LHCN-M2 (cell line): ENCODE data around the gene GDPD5. TPM values are rescaled to one million over a fixed set of nuclear protein-coding genes. Genes with fewer than 3 reads are reported as not detected.
A peak's percentile ranks its signal among the peaks of the same experiment; 100 is the strongest.

Experiments used
- DNase-seq: peaks from one replicate; pipeline ENCODE4 v3.0.0-alpha.2; 2012; ENCODE audit warnings: low read depth
- total RNA-seq: library from RNA; depleted of rRNA; stranded (reverse); fragments of >200 nt; gene quantifications from 2 replicates; pipeline ENCODE4 v1.2.3, GENCODE V29; 2014

The GDPD5 gene
- total RNA-seq, 1 experiment from 2014 or later: 1.6 TPM

GRCh38 chr11:75558939-75559843 is 33.5 kb upstream of the GDPD5 start:
- DNase-seq: peak; percentile 69

DNA sequence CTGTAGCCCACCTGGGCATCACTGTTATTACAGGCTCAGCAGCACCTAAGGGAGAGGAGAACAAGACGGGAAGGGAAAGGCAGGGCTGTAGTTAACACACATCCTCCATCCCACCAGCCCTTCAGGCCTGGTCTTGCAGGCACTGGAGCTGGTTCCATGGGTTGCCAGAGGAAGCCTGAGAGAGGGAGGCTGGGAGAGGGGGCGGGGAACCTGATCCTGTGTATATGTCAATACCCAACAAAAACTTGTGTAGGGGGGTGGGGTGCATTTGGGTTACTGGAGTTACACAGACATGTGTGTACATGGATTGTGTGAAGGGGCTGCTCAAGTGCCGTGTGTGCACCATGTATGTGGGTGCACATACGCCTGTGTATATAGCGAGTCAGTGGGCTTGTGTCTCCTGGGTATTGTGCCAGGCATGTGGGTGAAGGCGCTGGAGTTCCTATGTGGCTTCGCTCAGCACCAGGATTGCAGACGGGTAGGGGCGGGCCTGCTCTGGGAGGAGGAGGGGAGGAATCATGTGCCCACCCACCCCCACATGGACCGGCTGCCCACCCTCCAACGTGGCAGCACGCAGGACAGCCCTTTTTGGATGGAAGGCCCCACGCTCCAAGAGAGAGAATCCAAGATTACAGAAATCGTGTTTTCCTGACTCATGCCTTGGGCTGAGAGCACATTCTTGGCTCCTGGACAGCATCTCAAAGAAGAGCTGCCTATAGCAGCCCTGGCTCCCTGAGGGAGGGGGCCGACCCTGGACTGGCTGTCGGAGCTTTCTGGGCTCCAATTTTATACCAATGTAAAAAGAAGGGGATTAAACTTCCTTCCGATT is 32.1 kb upstream of the GDPD5 start:
- DNase-seq: peak; percentile 83

DNA sequence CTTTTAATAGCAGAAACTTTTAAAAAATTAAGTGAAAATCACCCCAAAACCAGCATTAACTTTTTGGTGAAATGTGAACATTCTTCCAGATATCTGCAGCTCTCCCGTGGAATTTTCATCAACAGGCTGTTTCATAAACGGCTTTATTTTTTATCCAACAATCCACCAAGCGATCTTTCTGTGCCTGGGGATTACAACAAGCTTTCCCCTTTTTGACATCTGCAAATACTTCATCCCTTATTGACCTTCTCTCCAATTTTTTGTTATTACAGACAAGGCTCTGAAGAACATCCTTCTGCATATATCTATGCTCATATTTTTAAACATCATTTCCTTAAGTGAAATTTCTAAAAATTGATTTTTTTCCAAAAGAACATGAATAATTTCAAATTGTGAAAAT is 30.5 kb upstream of the GDPD5 start:
- no peak for DNase-seq

DNA sequence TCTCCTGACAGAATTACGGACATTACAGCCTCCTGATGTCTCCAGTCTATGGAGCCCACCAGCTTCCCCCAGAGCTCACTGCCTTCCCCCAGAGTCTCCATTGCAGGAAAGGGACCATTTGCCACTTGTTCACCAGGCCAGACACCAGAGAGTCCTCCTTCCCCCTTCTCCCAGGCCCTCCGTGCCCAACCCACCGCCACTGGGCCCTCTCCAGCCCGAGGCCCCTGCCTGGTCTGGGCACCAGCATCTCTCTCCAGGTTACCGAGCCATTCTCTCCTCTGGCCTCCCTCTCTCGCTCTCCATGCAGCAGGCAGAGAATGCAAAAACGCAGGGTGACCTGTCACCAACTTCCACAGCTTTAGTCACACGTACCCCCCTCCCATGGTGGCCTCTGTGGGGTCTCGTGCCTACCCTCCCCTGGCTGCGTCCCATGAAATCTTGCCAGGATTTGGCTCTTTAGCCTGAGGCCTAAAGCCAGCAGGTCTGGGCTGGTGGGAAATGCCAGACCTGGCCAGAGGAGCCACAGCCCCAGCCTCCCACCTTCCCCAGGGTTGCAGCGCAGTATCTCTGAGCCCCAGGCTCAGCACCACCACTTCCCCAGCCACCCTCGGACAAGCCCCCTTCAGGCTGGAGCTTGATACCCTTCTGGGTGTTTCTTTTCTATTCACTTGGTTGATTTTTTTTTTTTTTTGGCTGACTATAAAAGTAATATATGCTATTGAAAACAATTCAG is 29.5 kb upstream of the GDPD5 start:
- DNase-seq: no peak

GRCh38 chr11:75554258-75555022 is 28.7 kb upstream of the GDPD5 start:
- DNase-seq: peak; percentile 89

- DNase-seq: peak; percentile 54
Measured at GRCh38 chr11:75553889-75554257, 28.1 kb upstream of the GDPD5 start.

- DNase-seq: no peak
Measured at GRCh38 chr11:75553182-75553581, 27.4 kb upstream of the GDPD5 start.

GRCh38 chr11:75549370-75549958 is 23.7 kb upstream of the GDPD5 start:
- peak; percentile 41 for DNase-seq

GRCh38 chr11:75548595-75549272 is 23.0 kb upstream of the GDPD5 start:
- DNase-seq: no peak

GRCh38 chr11:75547617-75548058 is 21.9 kb upstream of the GDPD5 start:
- peak; percentile 49 for DNase-seq

DNA sequence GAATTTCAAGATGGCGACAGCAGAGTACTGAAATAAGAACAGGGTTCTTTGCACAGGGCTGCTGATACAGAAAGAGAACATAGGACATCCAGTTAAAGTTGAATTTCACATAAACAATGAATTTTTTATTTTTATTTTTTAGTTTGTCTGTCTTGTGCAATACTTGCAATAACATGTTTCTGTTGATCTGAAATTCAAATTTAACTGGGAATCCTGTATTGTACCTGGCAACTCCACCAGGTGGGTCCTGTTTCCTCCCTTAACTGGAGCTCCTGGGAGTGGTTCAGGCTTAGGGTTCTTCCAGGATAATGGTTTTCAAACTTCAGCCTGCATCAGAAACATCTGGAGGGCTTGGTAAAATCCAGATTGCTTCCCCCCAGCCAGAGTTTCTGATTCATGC is 21.4 kb upstream of the GDPD5 start:
- no peak for DNase-seq

GRCh38 chr11:75543806-75544205 is 18.1 kb upstream of the GDPD5 start:
- DNase-seq: no peak

GRCh38 chr11:75542088-75542438 is 16.3 kb upstream of the GDPD5 start:
- DNase-seq: no peak

DNA sequence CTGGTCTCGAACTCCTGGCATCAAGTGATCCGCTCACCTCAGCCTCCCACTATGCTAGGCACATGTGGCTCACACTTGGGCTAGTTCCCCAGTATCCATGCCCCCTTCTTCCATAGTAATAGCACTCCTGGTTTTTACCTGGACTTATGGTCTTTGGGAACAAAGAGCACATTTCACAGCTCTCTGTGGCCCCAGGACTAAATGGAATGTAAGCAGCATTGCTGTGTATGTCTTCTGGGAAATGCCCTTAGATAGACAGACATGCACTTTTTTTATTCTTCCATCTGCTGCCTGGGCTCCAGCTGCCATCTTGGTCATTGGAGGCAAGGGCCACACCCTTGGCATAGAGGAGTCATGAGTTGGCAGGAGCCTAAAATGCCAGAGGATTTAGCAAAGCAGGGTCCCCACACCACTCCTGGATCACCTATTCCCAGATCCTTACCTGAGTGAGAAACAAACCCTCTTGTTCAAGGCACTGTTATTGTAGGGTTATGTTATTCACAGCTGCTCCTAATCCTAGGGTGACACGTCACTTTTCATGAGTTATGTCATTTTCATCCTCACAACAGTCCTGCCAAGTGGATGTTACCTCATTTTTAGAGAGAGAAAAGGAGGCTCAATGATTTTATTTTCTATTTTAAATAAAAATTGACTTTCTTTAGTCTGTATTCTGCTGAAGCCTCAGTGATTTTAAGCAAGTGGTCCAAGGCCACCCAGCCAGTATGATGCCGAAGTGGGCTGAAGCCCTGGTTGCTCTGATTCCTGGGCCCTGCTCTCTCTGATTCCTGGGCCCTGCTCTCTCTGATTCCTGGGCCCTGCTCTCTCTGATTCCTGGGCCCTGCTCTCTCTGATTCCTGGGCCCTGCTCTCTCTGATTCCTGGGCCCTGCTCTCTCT is 15.7 kb upstream of the GDPD5 start:
- DNase-seq: no peak

GRCh38 chr11:75539459-75540334 is 14.0 kb upstream of the GDPD5 start:
- no peak for DNase-seq

DNA sequence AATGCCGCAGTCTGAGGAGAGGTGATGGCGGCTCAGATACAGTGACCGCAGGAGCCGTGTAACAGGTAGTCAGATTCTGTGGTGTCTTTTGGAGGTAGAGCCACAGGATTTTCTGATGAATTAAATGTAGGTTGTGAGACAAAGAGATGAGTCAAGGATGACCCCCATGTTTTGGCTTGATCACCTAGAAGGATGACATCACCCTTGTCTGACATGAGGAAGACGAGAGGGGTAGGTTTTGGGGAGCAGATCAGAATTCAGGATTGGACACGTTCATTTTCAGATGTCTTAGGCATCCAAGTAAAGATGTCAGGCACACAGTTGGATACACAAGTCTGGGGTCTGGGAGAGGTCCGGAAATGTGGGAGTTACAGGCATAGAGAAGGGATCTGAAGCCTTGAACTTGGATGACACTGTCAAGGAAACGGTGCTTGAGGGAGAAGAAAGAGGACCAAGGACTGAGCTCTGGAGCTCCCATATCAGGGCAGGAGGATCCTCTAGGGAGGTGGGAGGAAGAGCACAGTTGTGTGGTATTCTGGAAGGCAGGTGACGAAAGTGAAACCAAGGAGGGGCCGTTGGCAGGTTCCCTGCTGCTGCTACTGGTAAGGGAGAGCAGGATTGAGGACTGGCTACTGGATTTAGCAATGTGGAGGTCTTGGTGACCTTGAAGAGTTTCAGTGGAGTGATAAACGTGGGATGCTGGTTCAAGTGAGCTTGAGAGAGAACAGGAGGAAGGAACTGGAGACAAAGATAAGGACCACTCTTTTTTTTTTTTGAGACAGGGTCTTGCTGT is 12.6 kb upstream of the GDPD5 start:
- no peak for DNase-seq

GRCh38 chr11:75537740-75538139 is 12.0 kb upstream of the GDPD5 start:
- no peak for DNase-seq
